SK-N-SH (cell line): ENCODE results near the gene PLIN4. TPM values are rescaled to one million over a fixed set of nuclear protein-coding genes. Genes with fewer than 3 reads are reported as not detected.

Experiments
- CTCF ChIA-PET: fragments of 300-600, 350-600 bp; formaldehyde crosslinking; extraction: SDS; loops from one replicate; lab custom pipeline; 2021; lab: Yijun Ruan, JAX
- POLR2A ChIA-PET: fragments of 350-600 bp; sonication (Branson Sonifier 250); formaldehyde crosslinking; extraction: SDS; loops from one replicate; lab custom pipeline; 2020; ENCODE audit warnings: antibody characterized with exemption, inconsistent platforms; lab: Yijun Ruan, JAX
- DNase-seq: peaks from one replicate; pipeline ENCODE4 v3.0.0; 2012
- H2AFZ ChIP-seq: fragments of 200-600 bp; sonication (generic); 2 replicates; pipeline ENCODE4 v1.8.1; 2016; ENCODE audit warnings: antibody characterized with exemption, mild to moderate bottlenecking, low read depth
- H3F3A ChIP-seq: fragments of 200-600 bp; sonication (generic); replicated peaks from 2 replicates; pipeline ENCODE3; 2016; ENCODE audit warnings: antibody characterized with exemption, mild to moderate bottlenecking; ENCODE audit not compliant: insufficient read depth
- H3K27ac ChIP-seq, 2 experiments: fragments of 200-500 bp in 1 of 2; fragments of 200-600 bp in 1 of 2; sonication (Bioruptor generic) in 1 of 2; sonication (generic), shearing (Covaris generic) in 1 of 2; 2 replicates each; pipeline versions ENCODE4 v1.5.1 to v1.6.1; 2014 to 2016; ENCODE audit warnings: low read depth in 2 of 2, inconsistent platforms in 1 of 2, low read length in 1 of 2, mild to moderate bottlenecking in 1 of 2, mixed read lengths in 1 of 2
- H3K27me3 ChIP-seq: fragments of 200-600 bp; sonication (generic), shearing (Covaris generic); 2 replicates; pipeline ENCODE4 v1.6.1; 2016; ENCODE audit warnings: mixed run types; ENCODE audit not compliant: insufficient read depth
- H3K36me3 ChIP-seq, 2 experiments: fragments of 200-500 bp in 1 of 2; fragments of 200-600 bp in 1 of 2; sonication (Bioruptor generic) in 1 of 2; sonication (generic) in 1 of 2; replicated peaks in 1 of 2; 2 replicates each; pipeline versions ENCODE3 to v1.5.1; 2014 to 2016; ENCODE audit warnings: low read length in 1 of 2, mild to moderate bottlenecking in 1 of 2; ENCODE audit not compliant: insufficient read depth in 2 of 2, control insufficient read depth in 1 of 2
- H3K4me1 ChIP-seq, 2 experiments: fragments of 200-500 bp in 1 of 2; fragments of 200-600 bp in 1 of 2; sonication (Bioruptor generic) in 1 of 2; sonication (generic), shearing (Covaris generic) in 1 of 2; 2 replicates each; pipeline versions ENCODE4 v1.5.1 to v1.6.1; 2014 to 2016; ENCODE audit warnings: low read depth in 1 of 2, low read length in 1 of 2, mixed run types in 1 of 2; ENCODE audit not compliant: insufficient read depth in 2 of 2, control insufficient read depth in 1 of 2
- H3K4me2 ChIP-seq: fragments of 200-600 bp; sonication (generic), shearing (Covaris generic); 2 replicates; pipeline ENCODE4 v1.6.1; 2017; ENCODE audit warnings: mixed run types
- H3K4me3 ChIP-seq, 2 experiments: fragments of 200-500 bp in 1 of 2; fragments of 200-600 bp in 1 of 2; sonication (Bioruptor generic) in 1 of 2; sonication (generic), shearing (Covaris generic) in 1 of 2; 2 replicates each; pipeline versions ENCODE4 v1.5.1 to v1.8.1; 2014 to 2016; ENCODE audit warnings: low read depth in 2 of 2, inconsistent platforms in 1 of 2, low read length in 1 of 2, mild to moderate bottlenecking in 1 of 2, mixed read lengths in 1 of 2, moderate library complexity in 1 of 2
- H3K79me2 ChIP-seq: fragments of 200-600 bp; sonication (generic); 2 replicates; pipeline ENCODE4 v1.8.1; 2017; ENCODE audit warnings: mild to moderate bottlenecking; ENCODE audit not compliant: insufficient read depth
- H3K9ac ChIP-seq: fragments of 200-600 bp; sonication (generic); 2 replicates; pipeline ENCODE4 v1.6.1; 2017; ENCODE audit warnings: mixed run types
- H3K9me2 ChIP-seq: fragments of 200-600 bp; sonication (generic); 2 replicates; pipeline ENCODE4 v1.6.1; 2017; ENCODE audit warnings: mixed run types
- H3K9me3 ChIP-seq: fragments of 200-600 bp; sonication (generic); 2 replicates; pipeline ENCODE4 v1.6.1; 2017; ENCODE audit warnings: mixed run types, mild to moderate bottlenecking, moderate library complexity
- H4K20me1 ChIP-seq: fragments of 200-600 bp; sonication (generic); 2 replicates; pipeline ENCODE4 v1.6.1; 2017; ENCODE audit warnings: mild to moderate bottlenecking, mixed run types; ENCODE audit not compliant: insufficient read depth
- CHD2 ChIP-seq: fragments of 150-350 bp; IDR thresholded peaks from 2 replicates; pipeline ENCODE4 v1.6.1; 2018; ENCODE audit warnings: low read length; ENCODE audit not compliant: partially characterized antibody
- EP300 ChIP-seq, 2 experiments: IDR thresholded peaks; 2 replicates each; pipeline versions ENCODE4 v1.4.0 to v1.6.1; 2012; ENCODE audit warnings: borderline replicate concordance in 1 of 2, low read depth in 1 of 2, low read length in 1 of 2
- EZH2phosphoT487 ChIP-seq: fragments of 200-600 bp; sonication (generic); IDR thresholded peaks from 2 replicates; pipeline ENCODE4 v1.6.1; 2017; ENCODE audit warnings: low read depth, mixed run types, mild to moderate bottlenecking, antibody characterized with exemption, moderate library complexity, borderline replicate concordance
- FOSL2 ChIP-seq: IDR thresholded peaks from 2 replicates; pipeline ENCODE4 v1.4.0; 2012; ENCODE audit warnings: low read depth, mild to moderate bottlenecking, moderate library complexity, borderline replicate concordance
- FOXM1 ChIP-seq: IDR thresholded peaks from 2 replicates; pipeline ENCODE4 v1.4.0; 2012; ENCODE audit warnings: low read depth, mild to moderate bottlenecking
- GABPA ChIP-seq: IDR thresholded peaks from 2 replicates; pipeline ENCODE4 v1.4.0; 2012; ENCODE audit warnings: low read depth, mild to moderate bottlenecking
- GATA2 ChIP-seq: sonication (generic); formaldehyde crosslinking; IDR thresholded peaks from 2 replicates; pipeline ENCODE4 v1.5.0; 2020; ENCODE audit warnings: mild to moderate bottlenecking, missing genetic modification reagents
- JUND ChIP-seq: IDR thresholded peaks from 2 replicates; pipeline ENCODE4 v1.4.0; 2012
- MEF2A ChIP-seq: IDR thresholded peaks from 2 replicates; pipeline ENCODE4 v1.4.0; 2012; ENCODE audit warnings: low read depth, borderline replicate concordance
- MXI1 ChIP-seq: IDR thresholded peaks from 2 replicates; pipeline ENCODE4 v1.6.1; 2012; ENCODE audit warnings: mild to moderate bottlenecking, low read depth, low read length, improper control_type of control experiment
- NFIC ChIP-seq: IDR thresholded peaks from 2 replicates; pipeline ENCODE4 v1.4.0; 2012; ENCODE audit warnings: borderline replicate concordance
- NRF1 ChIP-seq: IDR thresholded peaks from 2 replicates; pipeline ENCODE4 v1.6.1; 2012; ENCODE audit warnings: low read depth, mild to moderate bottlenecking, low read length
- POLR2AphosphoS5 ChIP-seq: IDR thresholded peaks from 2 replicates; pipeline ENCODE4 v1.6.1; 2012; ENCODE audit warnings: low read depth, low read length
- SIN3A ChIP-seq: IDR thresholded peaks from 2 replicates; pipeline ENCODE4 v1.6.1; 2012; ENCODE audit warnings: low read depth, mild to moderate bottlenecking, low read length, moderate library complexity, borderline replicate concordance
- TCF12 ChIP-seq: IDR thresholded peaks from 2 replicates; pipeline ENCODE4 v1.4.0; 2012
- USF1 ChIP-seq: IDR thresholded peaks from 2 replicates; pipeline ENCODE4 v1.4.0; 2012; ENCODE audit warnings: low read depth, borderline replicate concordance
- USF2 ChIP-seq: fragments of 150-350 bp; IDR thresholded peaks from 2 replicates; pipeline ENCODE4 v1.6.1; 2017; ENCODE audit warnings: antibody characterized with exemption, low read length, low read depth, borderline replicate concordance
- YY1 ChIP-seq: IDR thresholded peaks from 2 replicates; pipeline ENCODE4 v1.4.0; 2012; ENCODE audit warnings: low read depth, mild to moderate bottlenecking
- WGBS: methylation state at CpG from one replicate; pipeline ENCODE4 v1.1.6; 2017; ENCODE audit warnings: low lambda C conversion rate; 5-methylcytosine and 5-hydroxymethylcytosine counted together
- polyA plus RNA-seq, 3 experiments: library from polyadenylated mRNA; depleted of rRNA; stranded (reverse); fragments of >200 nt; gene quantifications; 2 replicates each; pipeline ENCODE4 v1.2.3, GENCODE V29; 2012
- TF ChIP-seq, protein P1 (sequence below): IDR thresholded peaks from 2 replicates; pipeline ENCODE4; 2012

PLIN4 gene
- polyA plus RNA-seq, 1 of the 3 experiments (the other 2 are of a cell fraction) = 0.07 TPM

DNA sequence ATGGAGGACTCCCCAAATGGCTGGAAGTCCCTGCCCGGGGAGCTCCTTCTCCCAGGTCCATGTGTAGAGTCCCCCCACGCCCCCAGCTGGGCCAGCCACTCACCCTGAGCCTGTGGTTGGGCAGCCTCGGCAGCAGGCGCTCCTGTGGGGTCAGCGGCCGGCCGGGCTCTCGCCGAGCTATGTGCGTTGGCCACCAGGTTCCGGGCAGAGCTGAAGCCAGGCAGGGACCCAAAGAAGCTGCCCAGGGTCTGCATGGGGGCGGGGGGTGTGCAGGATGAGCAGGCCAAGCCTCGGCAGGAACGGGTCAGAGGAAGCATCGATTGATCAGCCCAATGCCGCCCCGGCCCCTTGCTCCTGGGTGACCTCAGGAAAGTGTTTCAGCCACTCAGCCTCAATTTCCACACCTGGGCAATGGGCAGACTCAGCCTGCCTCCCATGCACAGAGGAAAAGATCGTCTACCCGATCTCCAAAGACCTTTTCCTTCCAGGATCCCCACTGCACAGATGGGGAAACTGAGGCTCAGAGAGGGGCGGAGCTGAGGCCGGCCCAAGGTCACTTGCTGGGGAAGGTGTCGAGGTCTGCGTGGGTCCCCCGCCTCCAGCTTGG is 732 bp downstream of the PLIN4 start:
- Histone ChIP-seq H3K36me3 (no peaks in the 10 kb centered on the region), H2AFZ (no peak overlapping the region), H3F3A (no peaks in the 10 kb centered on the region), H3K9me3 (no peaks in the 10 kb centered on the region), H3K9me2 (no peaks in the 10 kb centered on the region), H3K27me3 (no peaks in the 10 kb centered on the region), H3K4me2 (no peak overlapping the region), H3K4me1 (peaks cover 0 to 3% of the 10 kb centered on the region in 2 experiments; a peak in 1 of 4 replicates), H3K27ac (no peak overlapping the region), H3K9ac (no peak overlapping the region), H4K20me1 (no peaks in the 10 kb centered on the region), H3K79me2 (no peaks in the 10 kb centered on the region), H3K4me3 (no peak overlapping the region)
- ChIA-PET CTCF (interaction anchor here (1.1 kb wide), 1 partner anchor 9 kb away, joined by 4 read pairs; no protein-coding TSS in a partner anchor), POLR2A (interaction anchor here (1.0 kb wide), 1 partner anchor 9 kb away, joined by 3 read pairs; no protein-coding TSS in a partner anchor)
- no peak for DNase-seq
- no CpG with 5 or more reads among the region's 24 CpGs for WGBS
- TF ChIP-seq NFIC = no peak
- TF ChIP-seq GATA2 (CRISPR knock-in tag) = no peak
- no peak for TF ChIP-seq MEF2A
- TF ChIP-seq EP300 (IDR thresholded peaks at IDR 0.05; ENCODE audit: borderline replicate concordance in 1 of 2, low read depth in 1 of 2, low read length in 1 of 2) = no peak
- TF ChIP-seq USF1 = no peak
- TF ChIP-seq CHD2 = no peak
- no peak for TF ChIP-seq FOXM1
- no peak for TF ChIP-seq GABPA
- no peak for TF ChIP-seq SIN3A
- no peak for TF ChIP-seq POLR2AphosphoS5
- TF ChIP-seq MXI1 = no peak
- no peak for TF ChIP-seq YY1
- TF ChIP-seq EZH2phosphoT487 = no peak
- TF ChIP-seq, protein P1, sequence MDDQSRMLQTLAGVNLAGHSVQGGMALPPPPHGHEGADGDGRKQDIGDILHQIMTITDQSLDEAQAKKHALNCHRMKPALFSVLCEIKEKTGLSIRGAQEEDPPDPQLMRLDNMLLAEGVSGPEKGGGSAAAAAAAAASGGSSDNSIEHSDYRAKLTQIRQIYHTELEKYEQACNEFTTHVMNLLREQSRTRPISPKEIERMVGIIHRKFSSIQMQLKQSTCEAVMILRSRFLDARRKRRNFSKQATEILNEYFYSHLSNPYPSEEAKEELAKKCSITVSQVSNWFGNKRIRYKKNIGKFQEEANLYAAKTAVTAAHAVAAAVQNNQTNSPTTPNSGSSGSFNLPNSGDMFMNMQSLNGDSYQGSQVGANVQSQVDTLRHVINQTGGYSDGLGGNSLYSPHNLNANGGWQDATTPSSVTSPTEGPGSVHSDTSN = no peak
- TF ChIP-seq TCF12 = no peak

- no peak for DNase-seq
- Histone ChIP-seq H3K27me3 (no peaks in the 10 kb centered on the region), H3K79me2 (no peaks in the 10 kb centered on the region), H4K20me1 (no peaks in the 10 kb centered on the region), H3F3A (no peaks in the 10 kb centered on the region), H3K36me3 (no peaks in the 10 kb centered on the region), H2AFZ (no peak overlapping the region), H3K27ac (no peak overlapping the region), H3K4me3 (no peak overlapping the region), H3K9me2 (no peaks in the 10 kb centered on the region), H3K9ac (no peak overlapping the region), H3K4me1 (peaks cover 0 to 3% of the 10 kb centered on the region in 2 experiments; a peak in 1 of 4 replicates), H3K4me2 (no peak overlapping the region), H3K9me3 (no peaks in the 10 kb centered on the region)
- TF ChIP-seq NFIC = no peak
- TF ChIP-seq CHD2 = no peak
- no peak for TF ChIP-seq POLR2AphosphoS5
- TF ChIP-seq JUND = no peak
- TF ChIP-seq EZH2phosphoT487 = no peak
- TF ChIP-seq GABPA = no peak
- no peak for TF ChIP-seq FOXM1
- no peak for TF ChIP-seq NRF1
- TF ChIP-seq USF2 = no peak
- no peak for TF ChIP-seq FOSL2
- TF ChIP-seq EP300 (IDR thresholded peaks at IDR 0.05; ENCODE audit: borderline replicate concordance in 1 of 2, low read depth in 1 of 2, low read length in 1 of 2) = no peak
- no peak for TF ChIP-seq GATA2 (CRISPR knock-in tag)
- ChIA-PET POLR2A (no interaction called here), CTCF (interaction anchor here (3.9 kb wide), 1 partner anchor 8 kb away, joined by 22 read pairs; no protein-coding TSS in a partner anchor)
- 43% methylated on average over 1 of the region's 8 CpGs for WGBS
Observed at GRCh38 chr19:4516939-4517300, 1.4 kb downstream of the PLIN4 start.
